Measurements from ENCODE around the gene CCDC157. TPM values are rescaled to one million over a fixed set of nuclear protein-coding genes. Genes with fewer than 3 reads are reported as not detected.

CCDC157 gene
- total RNA-seq, 4 donors from 2014 or later = 1.0 to 10.5 (median 5.2) TPM

DNA sequence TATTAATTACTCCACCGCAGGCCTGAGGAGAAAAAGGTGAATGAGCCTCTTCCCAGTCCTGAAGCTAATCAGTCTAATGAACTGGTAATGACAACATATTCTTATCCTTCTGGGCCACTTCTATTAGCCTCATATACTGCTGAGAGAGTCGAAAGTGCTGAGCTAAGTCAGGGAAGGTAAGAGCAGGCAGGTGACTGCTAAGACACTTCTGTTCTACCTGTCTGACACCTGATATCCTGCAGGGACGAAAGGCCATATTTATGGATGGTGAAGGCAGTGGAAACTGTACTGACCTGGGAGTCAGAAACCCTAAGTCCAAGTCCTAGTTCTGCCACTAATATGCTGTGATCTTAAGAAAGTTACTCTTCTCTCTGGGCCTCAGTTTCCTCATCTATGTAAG, 33.6 kb upstream of the CCDC157 start:
- TF ChIP-seq EP300 (IDR thresholded peaks at IDR 0.05) = no peak
- no peak for TF ChIP-seq POLR2A (IDR thresholded peaks at IDR 0.05)
- no peak for TF ChIP-seq CTCF (IDR thresholded peaks at IDR 0.05)
- no peak for DNase-seq (ENCODE audit: low spot score in 2 of 2)
- H3K4me3 ChIP-seq = no peak overlapping the region
- H3K36me3 ChIP-seq = peaks cover 0 to 10% (median 0%) of the 10 kb centered on the region in 3 donors
- WGBS, 2 donors = 89 to 91% methylated on average over 3 of the region's 3 CpGs
- no peaks in the 10 kb centered on the region for H3K27me3 ChIP-seq
- H3K27ac ChIP-seq = peak overlapping the region in 1 of 4 donors; percentile 97
- H3K9me3 ChIP-seq = no peaks in the 10 kb centered on the region
- peaks cover 0 to 85% (median 59%) of the 10 kb centered on the region in 4 donors for H3K4me1 ChIP-seq

- 45 to 51% methylated on average over 8 of the region's 8 CpGs for WGBS, 2 donors
- no peaks in the 10 kb centered on the region for H3K9me3 ChIP-seq
- no peak for TF ChIP-seq EP300 (IDR thresholded peaks at IDR 0.05)
- H3K4me1 ChIP-seq = peaks cover 0 to 75% (median 54%) of the 10 kb centered on the region in 4 donors
- peak overlapping the region in 3 of 4 donors; percentile 75 to 98 (median 94) for H3K4me3 ChIP-seq
- peaks cover 0 to 14% (median 0%) of the 10 kb centered on the region in 3 donors for H3K36me3 ChIP-seq
- DNase-seq (ENCODE audit: low spot score in 2 of 2) = no peak
- H3K27me3 ChIP-seq = no peaks in the 10 kb centered on the region
- peak overlapping the region in 3 of 4 donors; percentile 25 to 97 (median 91) for H3K27ac ChIP-seq
Observed at GRCh38 chr22:30324014-30324730, 32.6 kb upstream of the CCDC157 start.

DNA sequence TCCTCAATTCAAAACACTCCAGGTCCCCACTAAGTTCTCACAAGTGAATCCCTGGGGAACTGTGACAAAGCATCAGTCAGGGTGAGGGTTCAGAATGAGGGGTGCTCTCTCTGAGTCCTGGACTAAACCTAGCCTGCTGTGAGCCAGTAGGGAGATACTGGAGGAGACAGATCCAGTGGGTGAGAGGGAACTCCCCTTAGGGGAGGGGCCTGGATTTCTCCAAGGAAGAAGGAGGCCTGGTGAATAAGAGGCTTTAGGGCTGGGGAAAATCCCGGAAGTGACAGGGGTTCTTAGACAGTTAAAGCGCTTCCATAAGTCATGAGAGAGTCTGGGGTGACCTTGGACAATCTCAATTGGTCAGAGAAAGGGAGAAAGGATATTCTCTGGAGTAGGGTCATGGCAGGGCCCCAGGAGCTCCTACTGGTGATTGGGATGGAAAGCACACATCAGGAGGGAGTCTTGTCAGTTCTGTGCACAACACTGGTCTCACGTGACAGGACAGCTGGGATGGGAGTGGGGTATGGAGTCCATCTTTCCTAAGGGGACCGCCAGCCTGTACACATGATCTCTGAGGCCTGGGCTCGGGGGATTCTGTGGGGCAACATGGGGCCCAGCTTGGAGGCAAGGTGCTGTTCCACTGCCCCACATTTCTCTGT, 31.6 kb upstream of the CCDC157 start:
- H3K9me3 ChIP-seq = no peaks in the 10 kb centered on the region
- peaks cover 0 to 65% (median 47%) of the 10 kb centered on the region in 4 donors for H3K4me1 ChIP-seq
- H3K27me3 ChIP-seq = no peaks in the 10 kb centered on the region
- peak overlapping the region; percentile 26 to 97 (median 90) for H3K27ac ChIP-seq
- H3K36me3 ChIP-seq = peaks cover 0 to 14% (median 0%) of the 10 kb centered on the region in 3 donors
- 22 to 38% methylated on average over 5 of the region's 5 CpGs for WGBS, 2 donors
- H3K4me3 ChIP-seq = peak overlapping the region; percentile 67 to 98 (median 84)
- DNase-seq (ENCODE audit: low spot score in 2 of 2) = peak in 1 of 2 donors; percentile 65
- no peak for TF ChIP-seq POLR2A (IDR thresholded peaks at IDR 0.05)
- peak in 1 of 2 donors; percentile 23 for TF ChIP-seq EP300 (IDR thresholded peaks at IDR 0.05)

- Histone ChIP-seq H3K4me3 (peak overlapping the region; percentile 67 to 98 (median 84)), H3K4me1 (peaks cover 0 to 59% (median 42%) of the 10 kb centered on the region in 4 donors), H3K27ac (peak overlapping the region; percentile 26 to 97 (median 90)), H3K36me3 (peaks cover 0 to 13% (median 0%) of the 10 kb centered on the region in 3 donors), H3K9me3 (no peaks in the 10 kb centered on the region), H3K27me3 (no peaks in the 10 kb centered on the region)
- WGBS, 2 donors = 16 to 20% methylated on average over 10 to 12 of the region's 14 CpGs
- TF ChIP-seq EP300 (IDR thresholded peaks at IDR 0.05) (no peak), CTCF (IDR thresholded peaks at IDR 0.05) (no peak), POLR2A (IDR thresholded peaks at IDR 0.05) (no peak)
- DNase-seq (ENCODE audit: low spot score in 2 of 2) = no peak
Observed at GRCh38 chr22:30325724-30326254, 31.0 kb upstream of the CCDC157 start.

DNA sequence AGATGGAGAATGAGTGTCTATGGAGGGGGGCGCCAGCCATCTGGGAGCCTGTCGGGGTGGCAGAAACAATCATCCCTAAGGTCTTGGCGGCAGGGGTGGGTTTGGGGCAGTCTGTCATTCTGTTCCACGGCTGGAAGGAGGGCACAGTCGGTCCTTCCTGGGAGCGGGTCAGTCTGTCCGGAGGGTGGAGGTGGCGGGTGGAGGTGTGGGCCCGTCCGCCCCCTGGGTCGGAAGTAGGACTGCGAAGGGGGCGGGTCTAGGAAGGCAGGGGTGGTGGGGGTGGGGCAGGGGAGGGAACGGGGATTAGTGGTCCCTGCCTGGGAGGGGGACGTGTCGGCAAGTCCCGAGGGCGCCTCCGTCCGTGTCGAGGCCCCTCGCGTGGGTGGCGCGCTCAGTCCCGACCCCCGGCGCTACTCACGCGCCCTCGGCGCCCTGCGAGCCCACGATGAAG, 30.5 kb upstream of the CCDC157 start:
- Histone ChIP-seq H3K9me3 (no peaks in the 10 kb centered on the region), H3K36me3 (peaks cover 0 to 11% (median 2%) of the 10 kb centered on the region in 3 donors), H3K4me1 (peaks cover 0 to 54% (median 39%) of the 10 kb centered on the region in 4 donors), H3K27me3 (no peaks in the 10 kb centered on the region), H3K4me3 (peak overlapping the region; percentile 67 to 98 (median 84)), H3K27ac (peak overlapping the region; percentile 26 to 97 (median 90))
- DNase-seq (ENCODE audit: low spot score in 2 of 2) = no peak
- WGBS, 2 donors = 1% methylated on average over 6 to 34 of the region's 34 CpGs
- TF ChIP-seq EP300 (IDR thresholded peaks at IDR 0.05) (no peak), POLR2A (IDR thresholded peaks at IDR 0.05) (no peak), CTCF (IDR thresholded peaks at IDR 0.05) (no peak)
